Smooth muscle cell (in vitro differentiated cells): ENCODE data around the gene TMEM237. TPM values are rescaled to one million over a fixed set of nuclear protein-coding genes. Genes with fewer than 3 reads are reported as not detected.

Source experiments
- DNase-seq: peaks from one replicate; lab custom pipeline; 2025; ENCODE audit not compliant: unreplicated experiment; lab: John Stamatoyannopoulos, UW
- H2AFZ ChIP-seq: fragments of 200-600 bp; sonication (generic); 2 replicates; pipeline ENCODE4 v1.6.0; 2016; ENCODE audit warnings: antibody characterized with exemption, low read depth, mild to moderate bottlenecking
- H3F3A ChIP-seq: fragments of 200-600 bp; sonication (generic); 2 replicates; pipeline ENCODE4 v1.6.0; 2017; ENCODE audit warnings: antibody characterized with exemption, low read depth
- H3K27ac ChIP-seq: fragments of 200-600 bp; sonication (generic); 2 replicates; pipeline ENCODE4 v1.5.1; 2016; ENCODE audit warnings: low read depth, mild to moderate bottlenecking
- H3K27me3 ChIP-seq: fragments of 200-600 bp; sonication (generic); 2 replicates; pipeline ENCODE4 v1.6.1; 2016; ENCODE audit warnings: low read depth, mild to moderate bottlenecking
- H3K36me3 ChIP-seq: fragments of 200-600 bp; sonication (generic); 2 replicates; pipeline ENCODE4 v1.5.1; 2016; ENCODE audit warnings: low read depth
- H3K4me1 ChIP-seq: fragments of 200-600 bp; sonication (generic); 2 replicates; pipeline ENCODE4 v1.5.1; 2016; ENCODE audit warnings: low read depth
- H3K4me2 ChIP-seq: fragments of 200-600 bp; sonication (generic); 2 replicates; pipeline ENCODE4 v1.6.0; 2016; ENCODE audit warnings: mild to moderate bottlenecking
- H3K4me3 ChIP-seq: fragments of 200-600 bp; sonication (generic); 2 replicates; pipeline ENCODE4 v1.5.1; 2016; ENCODE audit warnings: mild to moderate bottlenecking
- H3K79me2 ChIP-seq: fragments of 200-600 bp; sonication (generic); 2 replicates; pipeline ENCODE4 v1.6.0; 2016; ENCODE audit warnings: low read depth, mild to moderate bottlenecking
- H3K9ac ChIP-seq: fragments of 200-600 bp; sonication (generic); 2 replicates; pipeline ENCODE4 v1.6.0; 2016; ENCODE audit warnings: low read depth
- H3K9me3 ChIP-seq: fragments of 200-600 bp; sonication (generic); replicated peaks from 2 replicates; pipeline ENCODE4 v1.5.1; 2016; ENCODE audit warnings: low read depth
- H4K20me1 ChIP-seq: fragments of 200-600 bp; sonication (generic); 2 replicates; pipeline ENCODE4 v1.6.0; 2016; ENCODE audit warnings: low read depth
- CTCF ChIP-seq: fragments of 200-600 bp; sonication (generic); IDR thresholded peaks from 2 replicates; pipeline ENCODE4 v1.5.1; 2017; ENCODE audit warnings: borderline replicate concordance, mild to moderate bottlenecking, antibody characterized with exemption; ENCODE audit not compliant: insufficient read depth, poor library complexity, severe bottlenecking
- WGBS: methylation state at CpG from one replicate; pipeline ENCODE4 v1.1.7; 2016; ENCODE audit warnings: low lambda C conversion rate; 5-methylcytosine and 5-hydroxymethylcytosine counted together
- polyA plus RNA-seq: library from polyadenylated mRNA; unstranded; fragments of >200 nt; fragmentation: Nextera tagmentation; extraction: Ambion mirVana; gene quantifications from 2 replicates; pipeline ENCODE4 v1.2.1, GENCODE V29; 2016
- total RNA-seq: library from RNA; depleted of rRNA; stranded (reverse); fragments of >200 nt; gene quantifications from 2 replicates; pipeline ENCODE4 v1.2.3, GENCODE V29; 2014

Gene TMEM237
- total and polyA plus RNA-seq, 2 experiments from 2014 or later = 25.6 to 47.4 TPM

- H3K27ac ChIP-seq = no peak overlapping the region
- no peak overlapping the region for H3K4me3 ChIP-seq
- no peak overlapping the region for H3K4me2 ChIP-seq
- no peaks in the 10 kb centered on the region for H4K20me1 ChIP-seq
- no peaks in the 10 kb centered on the region for H3K27me3 ChIP-seq
- no peaks in the 10 kb centered on the region for H3K36me3 ChIP-seq
- no peak for TF ChIP-seq CTCF
- 73% methylated on average over 4 of the region's 4 CpGs for WGBS
- H3K79me2 ChIP-seq = no peaks in the 10 kb centered on the region
- H3K9ac ChIP-seq = no peak overlapping the region
- H3K4me1 ChIP-seq = no peaks in the 10 kb centered on the region
- H2AFZ ChIP-seq = no peak overlapping the region
- H3F3A ChIP-seq = no peaks in the 10 kb centered on the region
- DNase-seq = no peak
- no peaks in the 10 kb centered on the region for H3K9me3 ChIP-seq
These were observed 63.8 kb downstream of the TMEM237 start for GRCh38 chr2:201579536-201579935.

GRCh38 chr2:201575971-201576370 lies 67.3 kb downstream of the TMEM237 start:
- Histone ChIP-seq H3K4me1 (no peaks in the 10 kb centered on the region), H3K27ac (no peak overlapping the region), H3K36me3 (no peaks in the 10 kb centered on the region), H3K9me3 (no peaks in the 10 kb centered on the region), H2AFZ (no peak overlapping the region), H4K20me1 (no peaks in the 10 kb centered on the region), H3K79me2 (no peaks in the 10 kb centered on the region), H3F3A (no peaks in the 10 kb centered on the region), H3K4me3 (no peak overlapping the region), H3K4me2 (no peak overlapping the region), H3K27me3 (no peaks in the 10 kb centered on the region), H3K9ac (no peak overlapping the region)
- TF ChIP-seq CTCF = no peak
- DNase-seq = no peak
- 79% methylated on average over 3 of the region's 3 CpGs for WGBS

GRCh38 chr2:201574766-201575165 lies 68.5 kb downstream of the TMEM237 start:
- Histone ChIP-seq H3K9ac (no peak overlapping the region), H2AFZ (no peak overlapping the region), H3K9me3 (no peaks in the 10 kb centered on the region), H3K79me2 (no peaks in the 10 kb centered on the region), H3K4me3 (no peak overlapping the region), H4K20me1 (no peaks in the 10 kb centered on the region), H3K27me3 (no peaks in the 10 kb centered on the region), H3K36me3 (no peaks in the 10 kb centered on the region), H3K4me1 (no peaks in the 10 kb centered on the region), H3F3A (no peaks in the 10 kb centered on the region), H3K4me2 (no peak overlapping the region), H3K27ac (no peak overlapping the region)
- DNase-seq = no peak
- WGBS = 72% methylated on average over 1 of the region's 1 CpG
- no peak for TF ChIP-seq CTCF

- 97% methylated on average over 2 of the region's 2 CpGs for WGBS
- H3K9me3 ChIP-seq = no peaks in the 10 kb centered on the region
- no peaks in the 10 kb centered on the region for H3F3A ChIP-seq
These were observed 70.3 kb downstream of the TMEM237 start for GRCh38 chr2:201572846-201573508.

More at GRCh38 chr2:201572846-201573508, 70.3 kb downstream of the TMEM237 start:
- DNase-seq = no peak
- Histone ChIP-seq H3K9ac (no peak overlapping the region), H4K20me1 (no peaks in the 10 kb centered on the region), H3K4me1 (no peaks in the 10 kb centered on the region), H3K27me3 (no peaks in the 10 kb centered on the region), H3K27ac (no peak overlapping the region), H3K4me3 (no peak overlapping the region), H3K4me2 (no peak overlapping the region), H3K79me2 (no peaks in the 10 kb centered on the region), H3K36me3 (no peaks in the 10 kb centered on the region), H2AFZ (no peak overlapping the region)
- no peak for TF ChIP-seq CTCF
